Heart left ventricle (tissue), 16 donors: Measurements from ENCODE around the gene APLP2. TPM values are rescaled to one million over a fixed set of nuclear protein-coding genes. Genes with fewer than 3 reads are reported as not detected.

Experiments
- ATAC-seq, 4 donors: fragments of 200-7000 bp; cut with Tn5 transposase; one replicate each; pipeline ENCODE4 v1.9.1; 2020 to 2022; ENCODE audit warnings: moderate library complexity in 4 of 4, mild to moderate bottlenecking in 3 of 4, moderate number of reproducible peaks in 1 of 4
- DNase-seq, 5 donors: peaks; one replicate each; pipeline ENCODE4 v3.0.0-alpha.2; 2020
- H3K27ac ChIP-seq, 12 donors: fragments of 200-600 bp; sonication (generic) in 4 of 12; one replicate each; pipeline versions ENCODE4 v1.5.0 to v1.8.0; 2016 to 2022; ENCODE audit warnings: mild to moderate bottlenecking in 2 of 12
- H3K27me3 ChIP-seq, 9 donors: fragments of 200-600 bp; sonication (generic) in 2 of 9; one replicate each; pipeline versions ENCODE4 v1.5.1 to v1.8.0; 2016 to 2022; ENCODE audit warnings: mild to moderate bottlenecking in 3 of 9
- H3K36me3 ChIP-seq, 9 donors: fragments of 200-600 bp; sonication (generic) in 2 of 9; one replicate each; pipeline versions ENCODE4 v1.5.0 to v1.8.0; 2018 to 2022; ENCODE audit warnings: mild to moderate bottlenecking in 2 of 9
- H3K4me1 ChIP-seq, 12 donors: fragments of 200-600 bp; sonication (generic) in 4 of 12; one replicate each; pipeline versions ENCODE4 v1.5.0 to v1.8.0; 2016 to 2022; ENCODE audit warnings: mild to moderate bottlenecking in 3 of 12
- H3K4me3 ChIP-seq, 12 donors: fragments of 200-600 bp; sonication (generic) in 4 of 12; one replicate each; pipeline versions ENCODE4 v1.5.0 to v1.8.0; 2017 to 2022; ENCODE audit warnings: mild to moderate bottlenecking in 9 of 12, moderate library complexity in 4 of 12
- H3K9me3 ChIP-seq, 12 donors: fragments of 200-600 bp; sonication (generic) in 4 of 12; one replicate each; pipeline versions ENCODE4 v1.5.0 to v1.8.0; 2016 to 2022; ENCODE audit warnings: mild to moderate bottlenecking in 1 of 12
- CTCF ChIP-seq, 12 donors: fragments of 200-600 bp; sonication (generic) in 4 of 12; IDR thresholded peaks; one replicate each; pipeline versions ENCODE4 v1.5.0 to v1.8.0; 2018 to 2022; ENCODE audit warnings: antibody characterized with exemption in 12 of 12, mild to moderate bottlenecking in 5 of 12
- POLR2A ChIP-seq, 2 donors: fragments of 450-650 bp; IDR thresholded peaks; one replicate each; pipeline ENCODE4 v1.6.1; 2017; ENCODE audit warnings: antibody characterized with exemption in 2 of 2, mild to moderate bottlenecking in 2 of 2, moderate library complexity in 2 of 2
- WGBS, 4 donors: extraction: QIAGEN DNeasy Blood & Tissue Kit in 2 of 4; methylation state at CpG; one replicate each; pipeline versions ENCODE4 v1.1.5 to v1.1.7; 2013 to 2018; 5-methylcytosine and 5-hydroxymethylcytosine counted together
- intact Hi-C, 10 donors: fragments of 100-400 bp; cut with DNase I; formaldehyde crosslinking; loops; one replicate each; pipeline versions ENCODE4 v1.11.1 to v1.14.2; 2022
- polyA plus RNA-seq, 2 donors: library from polyadenylated mRNA; stranded (reverse); fragments of 200-250 nt; gene quantifications; one replicate each; pipeline ENCODE4 v1.2.3, GENCODE V29; 2013
- total RNA-seq, 9 donors: library from RNA; depleted of rRNA in 2 of 9; stranded (reverse); fragments of >200 nt in 2 of 9; fragmentation: NEBNext Ultra II Directional in 3 of 9; extraction: Animal tissue kit (Norgen Biotek cat#: 25700) in 3 of 9; gene quantifications; one replicate each; pipeline versions ENCODE4 v1.1.0 to v1.2.4, GENCODE V29; 2016 to 2023
- donor health status: ischemic (EF 13 %, LVEDD 7.1; RV severe dilation, severe dysfunction).
- donor health status: healthy with polysubstance abuse.
- donor health status: DM: no; HTN: yes; CAD: no.
- donor health status: DM: no; HTN: no; CAD: no.
- donor health status: ischemic (EF 25% LVEDD 6.9; RV normal size, moderate dysfunction).
- donor health status: ischemic (EF 25% LVEDD 5.7; RV mildly dilated, moderate dysfunction).
- donor health status: healthy.
- donor health status: DM: yes; HTN: yes; CAD: no.
- donor health status: ischemic (EF 35%, LVEDD 5.7; RV mildly dilated, moderate dysfunction).
- donor health status: nonischemic (EF 11% LVEDD 7.7; RV severe dilation, severe dysfunction).
- donor health status: DM: yes; HTN: yes; CAD: no.
- donor health status: PGD.
- donor health status: ischemic (EF 29% LVEDD 5.4; RV normal size, mild dysfunction).
- donor health status: nonischemic (EF 23%, LVEDD 6.1; RV moderate dilation, normal function).

The APLP2 gene
- total and polyA plus RNA-seq, 11 donors: 121 to 423 (median 325) TPM

- intact Hi-C loops: no loop called here
- TF ChIP-seq CTCF (IDR thresholded peaks at IDR 0.05): no peak
- TF ChIP-seq POLR2A (IDR thresholded peaks at IDR 0.05): no peak
- DNase-seq: no peak
Measured at GRCh38 chr11:130115218-130115617, 45.5 kb downstream of the APLP2 start.

GRCh38 chr11:130118165-130118564 is 48.5 kb downstream of the APLP2 start:
- TF ChIP-seq CTCF (IDR thresholded peaks at IDR 0.05): no peak
- no peak overlapping the region for H3K27ac ChIP-seq
- H3K27me3 ChIP-seq: no peaks in the 10 kb centered on the region
- intact Hi-C loops: no loop called here
- no peak for ATAC-seq
- H3K36me3 ChIP-seq: peaks cover 0 to 42% (median 21%) of the 10 kb centered on the region in 9 donors
- DNase-seq: no peak
- 72 to 78% (median 75%) methylated on average over 2 of the region's 2 CpGs for WGBS, 4 donors
- no peak overlapping the region for H3K4me3 ChIP-seq
- peaks cover 0 to 59% (median 21%) of the 10 kb centered on the region in 12 donors for H3K4me1 ChIP-seq
- no peaks in the 10 kb centered on the region for H3K9me3 ChIP-seq

More at GRCh38 chr11:130115218-130115617, 45.5 kb downstream of the APLP2 start:
- H3K36me3 ChIP-seq: peaks cover 0 to 45% (median 36%) of the 10 kb centered on the region in 9 donors
- peaks cover 0 to 38% (median 14%) of the 10 kb centered on the region in 12 donors for H3K4me1 ChIP-seq
- H3K4me3 ChIP-seq: no peak overlapping the region
- 59 to 69% (median 66%) methylated on average over 2 of the region's 2 CpGs for WGBS, 4 donors
- H3K9me3 ChIP-seq: no peaks in the 10 kb centered on the region
- H3K27me3 ChIP-seq: no peaks in the 10 kb centered on the region
- no peak for ATAC-seq
- H3K27ac ChIP-seq: no peak overlapping the region

DNA sequence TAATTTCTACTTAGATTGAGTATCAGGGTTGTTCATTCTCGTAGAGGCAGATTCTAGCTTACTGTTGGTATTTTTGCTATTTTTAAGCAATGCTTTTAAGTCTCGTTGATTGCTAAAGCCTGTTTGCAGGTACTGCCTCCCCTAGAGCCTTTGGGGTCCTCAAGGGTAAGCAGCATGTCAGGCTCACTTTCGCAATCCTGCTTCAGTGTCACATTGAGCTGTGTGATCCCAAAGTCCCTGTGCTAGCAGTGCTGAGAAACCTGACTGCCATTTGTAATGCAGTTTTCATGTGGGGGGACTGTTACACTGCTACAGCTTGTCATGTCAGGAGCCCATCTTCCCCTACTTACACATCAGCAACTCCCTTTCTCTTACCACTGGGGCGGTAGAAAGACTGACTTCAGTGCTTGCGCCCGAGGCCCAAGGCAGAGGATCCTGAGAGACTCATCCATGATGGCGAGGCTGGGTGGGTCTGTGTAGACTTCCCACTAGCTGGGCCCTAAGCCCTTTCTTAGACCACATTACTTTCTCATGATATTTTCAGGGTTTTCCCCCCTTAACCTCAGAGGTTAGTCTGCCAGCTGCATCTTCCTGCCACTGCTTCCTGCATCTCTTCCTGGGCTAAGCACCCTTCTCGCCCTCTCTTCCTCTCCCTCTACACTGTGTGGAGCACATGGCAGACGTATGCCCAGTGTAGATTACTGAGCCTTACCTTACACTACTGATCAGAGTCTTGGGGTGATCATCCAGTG is 49.1 kb downstream of the APLP2 start:
- no peak for DNase-seq

More for the DNA sequence above, 49.1 kb downstream of the APLP2 start:
- intact Hi-C loops: no loop called here
- WGBS, 4 donors: 88 to 93% (median 90%) methylated on average over 9 of the region's 9 CpGs
- TF ChIP-seq POLR2A (IDR thresholded peaks at IDR 0.05) (no peak), CTCF (IDR thresholded peaks at IDR 0.05) (no peak)
- H3K27ac ChIP-seq: no peak overlapping the region
- H3K4me1 ChIP-seq: peaks cover 0 to 66% (median 22%) of the 10 kb centered on the region in 12 donors
- no peaks in the 10 kb centered on the region for H3K27me3 ChIP-seq
- H3K36me3 ChIP-seq: peaks cover 0 to 42% (median 21%) of the 10 kb centered on the region in 9 donors
- no peak overlapping the region for H3K4me3 ChIP-seq
- no peaks in the 10 kb centered on the region for H3K9me3 ChIP-seq
- peak in 1 of 4 donors; percentile 10 for ATAC-seq
